ENCODE results near the gene NDUFC1.
A peak's percentile ranks its signal among the peaks of the same experiment; 100 is the strongest.
"Not testable (repeated sequence)": the region's sequence is repeated elsewhere in the genome, so short reads cannot be mapped to it uniquely, and the experiment has no call there.

The NDUFC1 gene

DNA sequence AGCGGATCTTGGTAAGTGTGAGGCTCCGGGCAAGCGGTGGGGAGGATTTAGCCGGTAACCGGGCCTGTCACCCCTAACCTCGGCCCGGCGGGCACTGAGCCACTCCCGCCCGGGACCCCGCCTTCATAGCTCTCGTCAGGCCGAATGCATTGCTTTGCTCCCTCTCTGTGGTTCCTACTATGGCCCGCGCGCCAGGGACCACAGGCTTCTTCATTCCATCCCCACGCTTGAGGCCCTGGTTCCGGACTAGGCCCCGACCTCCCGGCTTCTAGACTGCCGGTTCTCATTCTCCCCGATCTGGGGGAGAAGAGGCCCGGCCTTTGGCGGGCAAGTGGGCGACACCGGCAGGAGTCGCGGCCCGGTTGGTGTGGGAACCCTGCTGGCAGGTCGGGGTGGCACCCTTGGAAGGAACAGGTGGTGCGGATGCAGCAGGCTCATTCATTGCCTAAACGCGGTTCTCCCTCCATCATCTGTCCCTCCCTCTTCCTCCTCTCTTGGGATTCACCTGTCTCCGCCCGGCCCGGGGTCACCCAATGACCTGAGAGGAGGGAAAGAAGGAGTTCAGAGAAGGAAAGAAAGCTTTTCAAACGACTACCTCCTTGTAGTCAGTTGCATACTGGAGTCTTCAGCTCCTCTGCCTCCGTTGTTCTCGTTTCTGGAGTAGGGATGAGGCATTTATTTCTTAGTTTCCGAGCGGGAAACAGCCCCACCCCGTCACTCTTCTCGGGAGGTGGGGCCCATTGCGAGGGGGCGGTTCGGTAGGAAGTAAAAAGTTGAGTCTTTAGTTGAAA is at the start of gene NDUFC1:
Gene NDUFC1, minus strand, starts transcription at position 657 of the 791 bp plus-strand sequence. CDS start 6,679 bp downstream, outside the sequence.
- DNase-seq: peak; percentile 64 to 73

DNA sequence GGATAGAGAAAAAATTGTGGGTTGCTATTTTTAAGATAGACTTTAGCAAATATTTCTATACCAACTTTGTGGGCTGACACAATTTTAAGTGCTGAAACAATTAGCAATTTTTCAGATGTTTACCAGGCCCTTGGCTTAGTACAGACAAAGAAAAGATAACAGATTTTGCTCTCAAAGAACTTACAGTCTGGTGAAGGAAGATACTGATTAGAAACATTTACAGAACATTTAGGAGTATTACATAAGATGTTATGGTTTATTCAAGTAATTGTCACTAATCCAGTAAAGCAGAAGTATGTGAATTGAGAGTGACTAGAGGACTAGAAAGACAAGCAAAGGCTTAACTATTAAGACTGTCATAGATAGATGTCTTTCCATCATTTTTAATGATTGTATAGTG is 35.3 kb upstream of the NDUFC1 start:
- no peak for DNase-seq

DNA sequence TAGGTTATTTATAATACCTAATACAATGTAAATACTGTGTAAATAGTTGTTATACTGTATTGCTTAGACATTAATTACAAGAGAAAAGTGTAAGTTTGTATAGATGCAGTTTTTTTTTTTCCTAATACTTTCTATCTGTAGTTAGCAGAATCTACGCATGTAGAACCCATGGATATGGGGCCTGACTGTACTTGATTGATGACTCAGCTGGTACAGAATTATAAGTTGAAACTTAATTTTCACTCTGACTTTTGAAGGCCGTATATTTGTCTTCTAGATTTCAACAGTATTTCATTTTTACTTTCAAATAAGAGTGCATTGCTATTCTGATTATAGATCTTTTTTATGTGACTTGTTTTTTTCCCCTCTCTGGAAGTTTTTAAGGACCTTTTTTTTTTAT is 30.8 kb upstream of the NDUFC1 start:
- DNase-seq: no peak

DNA sequence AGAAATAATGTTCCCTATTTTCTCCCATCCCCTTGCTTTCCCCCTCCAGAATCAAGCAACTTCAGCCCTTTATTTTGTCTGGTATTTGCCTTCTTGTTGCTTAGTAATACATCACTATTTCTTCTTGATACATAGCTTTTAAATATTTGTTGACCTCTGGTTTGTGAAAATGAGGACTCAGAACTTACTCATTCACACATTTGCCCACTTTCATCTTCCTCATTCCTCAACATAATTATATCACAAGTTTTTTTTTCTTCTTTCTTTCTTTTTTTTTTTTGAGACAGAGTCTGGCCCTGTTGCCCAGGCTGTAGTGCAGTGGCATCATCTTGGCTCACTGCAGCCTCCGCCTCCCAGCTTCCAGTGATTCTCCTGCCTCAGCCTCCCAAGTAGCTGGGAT is 28.9 kb upstream of the NDUFC1 start:
- DNase-seq: no peak

DNA sequence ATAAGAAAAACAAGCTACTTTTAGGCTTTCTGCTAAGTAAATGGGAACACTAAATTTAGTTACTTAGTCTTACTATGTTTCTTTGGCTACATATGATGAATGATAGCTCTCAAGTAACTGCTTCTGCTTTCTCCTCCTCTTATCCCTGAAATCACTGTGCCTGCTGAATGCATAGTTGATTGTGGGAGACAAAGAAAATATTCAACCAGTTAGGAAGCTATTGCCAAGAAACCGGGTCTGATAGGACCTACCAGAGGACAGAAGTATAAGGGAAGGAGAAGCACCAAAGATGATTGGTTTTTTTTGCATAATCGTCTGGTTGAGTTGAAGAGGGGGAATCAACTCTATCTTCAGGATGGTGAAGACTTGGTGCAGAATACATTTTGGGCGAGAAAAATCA is 28.0 kb upstream of the NDUFC1 start:
- DNase-seq: no peak

DNA sequence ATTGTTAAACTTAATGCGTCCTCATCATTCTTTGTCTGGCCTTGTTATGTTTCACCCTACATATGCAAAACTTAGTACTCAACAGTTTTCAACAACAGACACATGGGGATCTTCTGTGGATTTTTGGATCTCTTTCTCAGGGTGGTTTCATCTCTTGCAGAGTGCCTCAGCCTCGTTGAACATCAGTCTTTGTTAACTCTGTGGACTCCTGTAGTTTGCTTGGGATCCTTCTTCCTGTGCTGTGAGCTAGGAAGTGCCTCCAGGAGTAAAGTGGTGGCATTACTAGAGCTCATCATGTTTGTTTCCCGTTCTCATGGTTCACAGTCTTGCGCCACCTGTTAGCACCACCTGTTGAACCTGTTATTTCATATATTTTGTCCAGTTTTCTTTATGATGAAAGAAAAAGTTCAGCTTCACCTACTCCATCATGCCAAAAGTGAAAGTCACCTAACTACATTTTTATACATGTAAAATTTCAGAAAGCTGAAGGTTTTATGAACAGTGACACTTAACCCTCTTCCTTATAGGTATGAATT is 27.5 kb upstream of the NDUFC1 start:
- DNase-seq: no peak

DNA sequence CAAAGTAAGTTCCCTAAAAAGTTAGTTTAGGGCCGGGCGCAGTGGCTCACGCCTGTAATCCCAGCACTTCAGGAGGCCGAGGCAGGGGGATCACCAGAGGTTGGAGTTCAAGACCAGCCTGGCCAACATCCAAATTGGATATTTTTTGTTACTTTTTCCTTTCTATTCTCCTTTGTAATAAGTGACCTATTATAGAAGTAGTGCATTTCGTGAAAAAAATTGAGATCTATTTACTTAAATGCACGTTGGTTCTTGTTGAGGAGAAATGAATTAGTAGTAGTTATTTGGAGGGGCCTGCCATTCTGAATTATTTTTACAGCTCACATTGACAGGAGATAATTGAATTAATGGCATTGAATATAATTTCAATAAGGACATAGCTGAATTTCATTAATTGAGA is 22.3 kb upstream of the NDUFC1 start:
- no peak for DNase-seq

DNA sequence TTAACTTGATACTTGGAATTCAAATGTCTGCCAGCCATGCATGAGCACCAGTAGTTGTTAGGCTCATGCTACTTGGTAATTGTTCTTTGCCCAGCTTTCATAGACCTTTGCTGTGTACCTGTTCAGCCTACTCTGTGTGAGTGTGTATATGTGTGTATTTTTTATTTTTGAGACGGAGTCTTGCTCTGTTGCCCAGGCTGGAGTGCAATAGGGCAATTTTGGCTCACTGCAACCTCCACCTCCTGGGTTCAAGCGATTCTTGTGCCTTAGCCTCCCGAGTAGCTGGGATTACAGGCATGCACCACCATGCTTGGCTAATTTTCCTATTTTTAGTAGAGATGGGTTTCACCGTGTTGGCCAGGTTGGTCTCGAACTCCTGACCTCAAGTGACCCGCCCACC is 20.3 kb upstream of the NDUFC1 start:
- DNase-seq: not testable (repeated sequence)

DNA sequence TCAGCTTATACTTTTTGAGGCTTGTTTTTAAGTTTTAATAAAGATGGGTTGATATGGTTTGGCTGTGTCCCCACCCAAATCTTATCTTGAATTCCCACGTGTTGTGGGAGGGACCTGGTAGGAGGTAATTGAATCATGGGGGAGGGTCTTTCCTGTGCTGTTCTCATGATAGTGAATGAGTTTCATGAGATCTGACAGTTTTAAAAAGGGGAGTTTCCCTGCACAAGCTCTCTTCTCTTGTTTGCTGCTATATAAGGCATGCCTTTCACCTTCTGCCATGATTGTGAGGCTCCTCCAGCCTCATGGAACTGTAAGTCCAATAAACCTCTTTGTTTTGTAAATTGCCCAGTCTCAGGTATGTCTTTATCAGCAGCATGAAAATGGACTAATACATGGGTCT is 19.8 kb upstream of the NDUFC1 start:
- not testable (repeated sequence) for DNase-seq

DNA sequence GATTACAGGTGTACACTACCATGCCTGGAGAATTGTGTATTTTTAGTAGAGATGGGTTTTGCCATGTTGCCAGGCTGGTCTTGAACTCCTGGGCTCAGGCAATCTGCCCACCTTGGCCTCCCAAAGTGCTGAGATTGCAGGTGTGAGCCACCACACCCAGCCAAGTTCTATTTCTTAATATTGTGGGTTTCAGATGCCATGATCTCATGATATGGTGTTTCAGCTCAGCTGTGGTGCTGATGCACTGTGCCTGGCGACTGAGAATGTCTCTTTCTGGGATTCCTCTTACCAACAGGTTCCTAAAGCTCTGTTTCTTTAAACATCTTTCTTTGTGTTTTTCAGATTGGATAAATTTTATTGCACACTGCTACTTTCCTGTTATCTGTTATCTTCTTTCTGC is 17.3 kb upstream of the NDUFC1 start:
- DNase-seq: no peak

DNA sequence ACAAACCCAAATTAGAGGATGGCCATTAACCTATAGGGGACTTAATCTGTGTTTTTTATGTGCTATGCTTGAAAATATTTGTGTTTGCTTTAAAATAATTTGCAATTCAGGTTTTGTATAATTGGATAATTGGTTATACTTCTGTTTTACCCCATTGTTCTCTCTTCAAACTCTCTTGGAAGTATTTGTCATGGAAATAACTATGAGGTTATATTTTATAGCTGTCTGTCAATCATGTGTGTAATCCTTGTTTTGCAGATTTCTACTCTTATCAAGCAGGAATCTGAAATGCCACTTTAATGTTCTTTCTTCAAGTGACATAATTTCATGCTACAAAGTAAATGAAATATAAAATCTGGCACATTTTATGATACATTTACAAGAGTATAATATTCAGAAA is 15.4 kb upstream of the NDUFC1 start:
- DNase-seq: no peak

DNA sequence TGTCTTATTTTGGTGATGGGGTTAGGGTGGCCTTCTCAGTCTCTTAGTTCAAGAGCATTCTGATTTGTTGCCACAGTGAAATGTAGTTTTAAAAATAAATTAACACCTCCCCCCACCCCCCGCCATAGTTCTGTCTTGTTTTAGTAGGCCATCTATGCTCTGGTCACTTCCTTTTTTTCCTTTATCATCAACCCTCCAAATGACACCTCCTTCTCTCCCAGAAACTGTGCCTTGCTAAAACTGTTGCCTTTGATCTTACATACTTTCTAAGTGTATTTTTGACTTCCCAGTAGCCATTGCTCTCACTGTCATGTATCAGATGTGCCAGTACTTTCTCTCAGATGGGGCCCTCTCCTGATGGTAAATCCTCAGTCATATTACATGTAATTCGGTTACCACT is 14.5 kb upstream of the NDUFC1 start:
- DNase-seq: no peak

DNA sequence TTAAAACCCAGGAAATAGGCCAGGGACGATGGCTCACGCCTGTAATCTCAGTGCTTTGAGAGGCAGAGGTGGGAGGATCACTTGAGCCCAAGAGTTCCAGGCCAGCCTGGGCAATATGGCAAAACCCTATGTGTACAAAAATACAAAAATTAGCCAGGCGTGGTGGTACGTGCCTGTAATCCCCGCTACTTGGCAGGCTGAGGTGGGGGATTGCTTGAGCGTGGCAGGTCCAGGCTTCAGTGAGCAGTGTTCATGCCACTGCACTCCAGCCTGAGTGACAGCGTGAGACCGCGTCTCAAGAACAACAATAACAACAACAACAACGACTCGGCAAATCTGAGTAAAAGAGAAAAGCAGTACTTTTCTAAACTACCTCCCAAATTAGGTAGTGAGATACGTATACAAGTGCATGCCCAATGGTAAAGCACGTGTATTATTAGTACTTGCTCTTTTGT is 13.0 kb upstream of the NDUFC1 start:
- DNase-seq: peak in 1 of 2 donors; percentile 35

DNA sequence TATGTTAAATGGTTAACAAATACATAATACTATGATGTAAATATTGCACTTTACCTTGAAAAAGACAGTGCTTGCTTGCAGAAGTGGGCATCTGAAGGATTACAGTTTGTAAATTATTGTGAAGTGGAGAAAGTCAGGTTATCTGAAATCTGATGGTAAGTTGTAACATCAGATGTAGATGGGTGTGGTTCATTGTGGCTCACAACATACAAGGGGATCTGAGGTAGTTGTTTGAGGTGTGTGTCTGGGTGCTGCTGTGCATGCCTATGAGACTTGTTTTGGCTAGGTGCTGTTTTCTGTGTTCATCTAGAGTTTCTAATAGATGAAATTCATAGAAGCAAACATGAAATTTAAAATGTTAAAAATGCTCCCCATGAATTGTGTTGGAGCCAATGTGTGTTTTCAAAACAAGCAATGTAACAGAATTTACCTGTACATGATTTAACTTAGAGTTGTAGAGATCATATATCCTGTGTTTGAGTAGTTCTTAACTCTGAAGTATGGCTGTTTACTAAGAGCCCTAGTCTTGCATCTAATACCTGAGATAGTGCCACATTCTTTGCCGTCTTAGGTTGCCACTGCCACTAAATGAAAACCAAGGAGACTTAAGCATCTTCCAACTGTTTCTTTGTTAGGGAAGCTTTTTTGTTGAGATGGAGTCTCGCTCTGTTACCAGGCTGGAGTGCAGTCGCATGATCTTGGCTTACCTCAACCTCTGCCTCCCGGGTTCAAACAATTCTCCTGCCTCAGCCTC is 11.9 kb upstream of the NDUFC1 start:
- DNase-seq: peak in 1 of 2 donors; percentile 25

DNA sequence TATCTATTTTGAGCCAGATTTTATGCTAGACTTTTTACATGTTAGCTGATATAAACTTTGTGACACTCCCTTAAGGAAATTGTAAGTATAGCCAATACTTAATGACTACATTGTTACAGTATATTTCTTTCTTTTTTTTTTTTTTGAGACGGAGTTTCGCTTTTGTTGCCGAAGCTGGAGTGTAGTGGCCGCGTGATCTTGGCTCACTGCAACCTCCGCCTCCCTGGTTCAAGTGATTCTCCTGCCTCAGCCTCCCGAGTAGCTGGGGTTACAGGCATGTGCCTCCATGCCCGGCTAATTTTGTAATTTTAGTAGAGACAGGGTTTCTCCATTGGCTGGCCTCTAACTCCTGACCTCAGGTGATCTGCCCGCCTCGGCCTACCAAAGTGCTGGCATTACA is 11.1 kb upstream of the NDUFC1 start:
- not testable (repeated sequence) for DNase-seq

DNA sequence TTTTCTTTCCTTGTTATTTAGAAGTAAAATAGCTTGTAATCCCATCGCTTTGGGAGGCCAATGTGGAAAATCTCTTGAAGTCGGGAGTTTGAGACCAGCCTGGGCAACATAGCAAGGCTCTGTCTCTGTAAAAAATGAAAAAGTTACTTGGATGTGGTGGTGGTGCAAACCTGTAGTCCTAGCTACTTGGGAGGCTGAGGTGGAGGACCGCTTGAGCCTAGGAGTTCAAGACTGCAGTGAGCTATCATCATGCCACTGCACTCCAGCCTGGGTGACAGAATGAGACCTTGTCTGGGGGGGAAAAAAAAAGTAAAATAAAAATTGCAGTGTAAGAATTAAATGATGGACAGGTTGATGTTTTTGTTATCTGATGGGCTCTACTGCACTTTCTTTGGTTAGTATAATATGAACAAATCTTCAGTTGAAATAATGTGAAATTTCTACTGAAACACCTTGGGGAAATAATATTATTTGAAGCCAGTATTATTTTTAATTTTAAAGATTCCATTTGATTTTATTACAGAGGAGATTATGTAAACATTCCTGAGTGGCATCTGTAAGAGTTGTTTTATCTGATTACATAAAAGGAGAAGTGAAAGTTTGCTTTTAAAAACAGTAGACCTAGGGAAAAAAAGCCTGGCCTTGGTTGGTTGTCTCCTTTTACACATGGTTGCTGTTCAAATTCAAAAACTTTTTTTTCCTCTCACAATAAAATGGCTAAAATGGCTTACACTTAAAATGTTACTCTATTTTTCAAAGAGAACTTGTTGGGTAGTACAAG is 10.5 kb upstream of the NDUFC1 start:
- DNase-seq: no peak

DNA sequence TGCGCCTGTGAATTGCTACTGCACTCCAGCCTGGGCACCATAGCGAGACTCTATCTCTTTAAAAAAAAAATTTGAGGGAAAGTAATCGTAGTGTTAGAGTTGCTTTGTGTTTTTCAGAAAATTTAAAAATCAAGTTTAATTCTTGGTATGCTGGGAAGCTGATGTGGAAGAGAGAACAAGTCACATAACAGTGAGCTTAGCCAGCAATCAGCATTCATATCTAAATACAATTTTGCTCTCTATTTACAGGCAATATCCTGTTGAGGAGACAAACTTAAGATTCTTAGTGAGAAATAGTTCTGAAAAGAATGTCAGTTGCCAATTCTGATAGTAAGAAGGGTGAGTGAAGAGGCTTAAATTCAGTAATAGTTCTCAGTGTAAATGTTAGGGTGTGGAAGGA is 9.6 kb upstream of the NDUFC1 start:
- DNase-seq: no peak

DNA sequence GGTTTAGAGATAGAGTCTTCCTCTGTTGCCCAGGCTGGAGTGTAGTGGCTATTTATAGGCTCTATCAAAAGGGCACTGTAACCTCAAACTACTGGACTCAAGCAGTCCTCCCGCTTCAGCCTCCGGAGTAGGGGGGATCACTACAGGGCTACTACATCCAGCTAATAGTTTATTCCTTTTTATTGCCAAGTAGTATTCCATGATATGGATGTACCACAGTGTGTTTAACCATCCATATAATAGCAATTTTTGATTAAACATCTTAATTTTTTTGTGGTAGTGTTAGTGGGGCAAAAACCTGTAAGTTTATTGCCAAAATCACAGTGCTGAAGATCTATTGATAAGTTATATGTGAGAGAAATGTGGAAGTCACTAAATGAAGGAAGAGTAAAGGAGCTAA is 2.6 kb upstream of the NDUFC1 start:
- DNase-seq: no peak

DNA sequence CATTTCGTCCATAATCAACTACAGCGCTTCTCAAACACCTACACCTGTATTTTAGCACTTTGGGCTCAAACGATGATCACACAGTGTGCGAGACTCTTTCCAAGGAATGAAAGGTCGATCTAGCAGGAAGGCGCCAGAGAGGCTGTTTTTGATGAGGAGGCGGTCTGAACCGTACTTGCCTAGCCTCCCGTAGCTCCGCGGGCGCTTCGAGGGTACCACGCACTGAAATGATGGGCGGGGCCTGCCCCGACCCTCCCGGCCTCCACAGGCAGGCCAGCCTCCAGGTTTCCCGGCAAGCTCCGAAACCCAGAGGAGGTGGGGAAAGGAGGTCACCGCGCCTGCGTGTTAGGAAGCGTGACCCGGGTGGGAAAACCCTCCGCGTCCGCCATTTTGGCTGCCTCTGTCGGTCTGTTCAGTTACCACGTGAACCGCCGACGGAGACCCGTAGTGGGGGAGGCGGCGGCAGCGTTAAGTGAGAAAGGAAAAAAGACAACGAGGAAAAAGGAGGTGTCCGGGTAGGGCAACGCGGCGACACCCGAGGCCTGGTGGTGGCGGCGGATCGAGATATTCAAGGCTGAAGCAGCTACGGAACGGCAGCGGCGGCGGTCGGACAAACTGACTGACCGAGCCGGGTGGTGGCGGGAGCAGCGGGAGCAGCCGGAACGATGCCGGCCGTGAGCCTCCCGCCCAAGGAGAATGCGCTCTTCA is 1.0 kb downstream of the NDUFC1 start, which contains the start of gene NAA15:
Gene NAA15, plus strand, starts transcription at position 393 of the 708 bp plus-strand sequence. Its CDS starts 273 bp downstream, at position 666.
- peak; percentile 98 for DNase-seq

DNA sequence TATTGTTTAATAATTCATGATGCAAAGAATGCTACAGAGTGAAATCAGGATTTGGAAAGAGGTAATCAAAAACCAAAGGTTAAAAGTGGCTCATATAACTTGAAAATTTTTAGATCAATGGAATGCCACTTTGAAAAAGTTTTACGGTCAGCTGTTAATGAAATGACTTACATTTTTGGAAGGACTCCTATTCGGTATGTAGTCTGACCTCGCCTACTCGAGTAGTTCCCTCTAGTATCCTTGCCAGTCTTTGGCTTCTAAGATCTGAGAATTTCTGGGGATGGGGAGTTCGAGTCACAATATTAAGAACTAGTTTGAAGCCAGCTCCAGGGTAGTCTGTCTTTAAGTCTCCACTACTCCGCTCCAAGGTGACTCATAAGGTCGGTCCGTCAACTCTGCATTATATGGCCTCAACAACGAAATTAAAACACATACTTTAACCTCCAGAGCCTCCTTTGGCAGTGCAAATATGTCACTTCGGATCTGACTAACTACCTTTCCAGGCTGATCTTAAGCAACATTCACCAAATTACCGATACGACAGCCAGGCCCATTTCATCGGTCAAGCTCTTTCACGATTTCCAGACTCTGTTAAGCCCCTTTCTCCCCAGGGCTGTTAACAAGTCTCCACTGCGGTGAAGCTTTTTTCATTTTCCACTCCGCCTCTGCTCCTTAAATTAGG is 1.7 kb downstream of the NDUFC1 start:
- DNase-seq: peak; percentile 4 to 32

DNA sequence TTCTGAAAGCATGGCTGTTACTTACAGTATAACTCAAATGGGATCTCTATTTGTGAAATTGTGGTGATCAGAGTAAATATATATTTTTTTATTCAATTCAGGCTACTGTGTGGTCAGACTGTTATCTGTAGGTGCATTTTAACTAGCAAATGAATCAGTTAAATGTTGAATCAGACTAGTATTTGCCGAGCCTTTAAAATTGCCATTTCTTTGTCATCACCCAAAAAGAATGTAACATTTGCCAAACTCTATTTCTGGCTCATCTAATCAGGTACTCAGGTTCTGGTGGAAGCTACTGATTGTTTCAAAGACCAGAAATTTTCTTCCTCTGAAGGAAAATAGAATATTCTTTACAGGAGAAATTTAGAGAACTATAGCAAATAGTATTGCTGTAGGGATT is 2.7 kb downstream of the NDUFC1 start:
- no peak for DNase-seq

DNA sequence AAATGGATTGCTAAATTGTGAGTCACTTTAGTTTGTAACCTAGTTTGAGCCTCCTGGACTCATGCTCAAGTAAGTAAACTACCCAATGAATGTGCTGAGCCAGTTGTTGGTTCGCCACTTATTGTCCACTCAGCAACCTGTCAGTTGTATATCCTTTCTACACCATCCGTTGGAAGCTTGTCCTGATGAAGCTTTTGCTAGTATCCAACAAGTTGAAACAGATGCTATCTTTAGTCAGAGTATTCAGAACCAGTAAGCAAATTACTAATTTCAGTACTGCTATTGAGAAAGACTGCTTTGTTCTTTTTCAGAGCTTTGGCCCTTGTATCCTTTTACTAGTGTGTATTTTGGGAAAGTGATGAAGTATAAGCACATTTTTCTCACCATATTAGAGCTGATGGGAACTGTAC is 5.3 kb downstream of the NDUFC1 start:
- DNase-seq: no peak

All from CD4-positive, alpha-beta T cell treated with Interleukin-1 beta for 1 hour (primary cell).